ENCODE data around the gene ARHGEF7.
A peak's percentile ranks its signal among the peaks of the same experiment; 100 is the strongest.

The ARHGEF7 gene

DNA sequence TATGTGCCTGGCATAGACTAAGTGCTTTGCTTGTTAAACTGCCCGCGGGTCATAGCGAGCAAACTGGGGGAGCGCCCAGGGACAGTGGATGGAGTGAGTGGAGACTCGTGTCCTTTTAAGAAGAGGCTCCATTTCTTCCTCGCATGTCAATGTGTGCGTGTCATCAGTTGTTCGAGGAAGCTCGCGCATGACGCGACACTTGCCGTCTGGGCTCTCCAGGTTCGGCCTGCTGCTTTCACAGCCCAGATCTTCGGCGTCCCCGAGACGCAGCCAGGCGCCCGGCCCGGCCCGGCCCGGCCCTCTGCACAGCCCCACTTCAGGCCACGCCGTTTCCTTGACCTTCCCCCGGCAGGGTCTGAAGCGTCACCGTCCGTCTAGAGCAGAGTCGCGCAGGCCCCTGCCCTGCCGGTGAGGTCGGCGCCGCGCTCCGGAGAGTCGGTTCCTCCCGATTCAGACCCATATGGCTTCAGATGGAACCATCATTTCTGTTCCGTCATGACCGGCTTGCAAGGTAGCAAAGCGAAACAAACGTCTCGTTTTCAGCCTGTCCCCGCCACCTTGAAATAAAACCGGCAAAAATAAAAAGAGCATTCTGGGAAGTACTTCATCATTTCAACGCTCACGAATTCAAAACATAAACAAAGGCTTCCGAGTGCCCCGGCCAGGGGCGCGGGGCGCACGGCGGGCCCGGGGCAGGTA lies 599 bp upstream of the ARHGEF7 start:
- Histone ChIP-seq H3K36me3 (ENCODE audit: control insufficient read depth, insufficient read depth, low read length) (no peaks in the 10 kb centered on the region), H3K27me3 (replicated peaks; ENCODE audit: control insufficient read depth, insufficient read depth, low read length) (peaks cover 13% of the 10 kb centered on the region), H3K4me3 (replicated peaks; ENCODE audit: low read depth, low read length) (peak overlapping the region; percentile 65)
- peak; percentile 27 for DNase-seq (ENCODE audit: extremely low read depth, insufficient read length)
- TF ChIP-seq, protein P1, sequence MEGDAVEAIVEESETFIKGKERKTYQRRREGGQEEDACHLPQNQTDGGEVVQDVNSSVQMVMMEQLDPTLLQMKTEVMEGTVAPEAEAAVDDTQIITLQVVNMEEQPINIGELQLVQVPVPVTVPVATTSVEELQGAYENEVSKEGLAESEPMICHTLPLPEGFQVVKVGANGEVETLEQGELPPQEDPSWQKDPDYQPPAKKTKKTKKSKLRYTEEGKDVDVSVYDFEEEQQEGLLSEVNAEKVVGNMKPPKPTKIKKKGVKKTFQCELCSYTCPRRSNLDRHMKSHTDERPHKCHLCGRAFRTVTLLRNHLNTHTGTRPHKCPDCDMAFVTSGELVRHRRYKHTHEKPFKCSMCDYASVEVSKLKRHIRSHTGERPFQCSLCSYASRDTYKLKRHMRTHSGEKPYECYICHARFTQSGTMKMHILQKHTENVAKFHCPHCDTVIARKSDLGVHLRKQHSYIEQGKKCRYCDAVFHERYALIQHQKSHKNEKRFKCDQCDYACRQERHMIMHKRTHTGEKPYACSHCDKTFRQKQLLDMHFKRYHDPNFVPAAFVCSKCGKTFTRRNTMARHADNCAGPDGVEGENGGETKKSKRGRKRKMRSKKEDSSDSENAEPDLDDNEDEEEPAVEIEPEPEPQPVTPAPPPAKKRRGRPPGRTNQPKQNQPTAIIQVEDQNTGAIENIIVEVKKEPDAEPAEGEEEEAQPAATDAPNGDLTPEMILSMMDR (IDR thresholded peaks at IDR 0.05; ENCODE audit: insufficient read depth, low read length, poor library complexity, severe bottlenecking): no peak

DNA sequence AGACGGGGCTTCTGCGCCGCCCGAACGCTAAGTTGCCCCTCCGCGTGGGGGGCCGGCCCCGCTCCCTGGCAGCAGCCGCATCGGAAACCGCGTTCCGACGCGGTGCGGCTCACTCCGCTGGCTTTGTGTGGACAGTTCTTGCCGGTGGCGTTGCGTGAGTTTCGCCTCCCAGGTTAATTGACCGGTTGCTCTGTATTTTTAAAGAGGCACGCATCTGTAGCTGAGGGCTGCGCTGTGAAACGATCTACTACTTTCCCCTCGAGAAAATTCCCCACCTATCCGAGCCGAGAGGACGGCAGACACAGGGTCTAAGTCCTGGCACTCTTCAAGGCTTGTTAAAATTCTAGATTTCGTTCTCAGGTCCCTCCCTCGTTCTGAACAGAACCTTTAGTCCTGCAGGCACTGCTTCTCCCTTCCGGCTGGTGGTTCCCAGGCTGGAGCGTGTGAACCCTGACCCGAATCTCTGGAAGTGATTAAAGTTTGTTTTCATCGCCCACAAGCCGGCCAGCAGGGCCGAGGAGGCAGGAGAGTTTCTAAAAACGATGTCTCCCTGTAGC lies 933 bp downstream of the ARHGEF7 start:
- peaks cover 13% of the 10 kb centered on the region for H3K27me3 ChIP-seq (replicated peaks; ENCODE audit: control insufficient read depth, insufficient read depth, low read length)
- peak overlapping the region; percentile 21 for H3K4me3 ChIP-seq (replicated peaks; ENCODE audit: low read depth, low read length)

GRCh38 chr13:111116856-111117255 lies 1.7 kb downstream of the ARHGEF7 start:
- no peak for DNase-seq (ENCODE audit: extremely low read depth, insufficient read length)
- Histone ChIP-seq H3K27me3 (replicated peaks; ENCODE audit: control insufficient read depth, insufficient read depth, low read length) (peaks cover 12% of the 10 kb centered on the region), H3K36me3 (ENCODE audit: control insufficient read depth, insufficient read depth, low read length) (no peaks in the 10 kb centered on the region), H3K4me3 (replicated peaks; ENCODE audit: low read depth, low read length) (no peak overlapping the region)
- TF ChIP-seq, protein P1 (IDR thresholded peaks at IDR 0.05; ENCODE audit: insufficient read depth, low read length, poor library complexity, severe bottlenecking): no peak

More for the DNA sequence above, 933 bp downstream of the ARHGEF7 start:
- TF ChIP-seq, protein P1 (IDR thresholded peaks at IDR 0.05; ENCODE audit: insufficient read depth, low read length, poor library complexity, severe bottlenecking): no peak
- H3K36me3 ChIP-seq (ENCODE audit: control insufficient read depth, insufficient read depth, low read length): no peaks in the 10 kb centered on the region
- no peak for DNase-seq (ENCODE audit: extremely low read depth, insufficient read length)

DNA sequence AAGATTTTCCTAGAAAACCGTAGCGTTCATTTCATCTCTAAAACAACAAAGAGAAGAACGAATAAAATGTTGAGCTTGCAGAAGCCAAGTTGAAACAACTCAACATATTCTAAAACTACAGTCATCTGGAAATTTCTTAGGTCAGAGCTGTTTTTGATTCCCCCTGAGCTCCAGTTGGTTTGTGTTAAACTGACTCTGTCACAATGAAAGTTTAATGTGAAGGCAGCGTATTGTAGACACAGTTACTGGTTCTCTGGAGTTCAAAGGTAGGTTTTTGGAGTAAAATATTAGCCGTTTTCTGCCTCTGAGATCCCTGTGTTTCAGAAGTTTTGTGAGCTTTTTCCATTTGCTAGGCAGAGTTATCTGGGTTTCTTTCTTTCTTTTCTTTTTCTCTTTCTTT lies 2.2 kb downstream of the ARHGEF7 start:
- TF ChIP-seq, protein P1 (IDR thresholded peaks at IDR 0.05; ENCODE audit: insufficient read depth, low read length, poor library complexity, severe bottlenecking): no peak
- H3K4me3 ChIP-seq (replicated peaks; ENCODE audit: low read depth, low read length): no peak overlapping the region
- H3K36me3 ChIP-seq (ENCODE audit: control insufficient read depth, insufficient read depth, low read length): no peaks in the 10 kb centered on the region
- H3K27me3 ChIP-seq (replicated peaks; ENCODE audit: control insufficient read depth, insufficient read depth, low read length): peaks cover 12% of the 10 kb centered on the region
- no peak for DNase-seq (ENCODE audit: extremely low read depth, insufficient read length)

DNA sequence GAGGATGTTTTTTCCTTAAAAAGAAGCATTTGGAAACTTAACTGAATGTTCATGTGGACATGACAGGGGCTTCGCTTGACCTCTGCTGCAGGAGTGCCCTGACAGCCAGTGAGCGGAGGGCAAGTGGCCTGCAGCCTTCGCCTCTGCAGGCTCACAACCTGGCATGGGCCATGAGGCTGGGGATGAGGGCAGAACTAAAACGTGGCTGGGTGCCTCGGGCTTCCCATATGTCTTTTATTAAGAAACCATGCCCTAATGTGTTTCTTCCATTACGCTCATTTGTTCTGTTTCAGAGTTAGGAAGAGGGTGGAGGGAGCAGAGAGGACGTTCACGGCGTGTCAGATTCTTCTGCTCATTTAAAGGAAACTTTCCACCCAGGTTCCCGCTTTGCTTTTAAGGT lies 2.9 kb downstream of the ARHGEF7 start:
- Histone ChIP-seq H3K36me3 (ENCODE audit: control insufficient read depth, insufficient read depth, low read length) (no peaks in the 10 kb centered on the region), H3K27me3 (replicated peaks; ENCODE audit: control insufficient read depth, insufficient read depth, low read length) (peaks cover 12% of the 10 kb centered on the region), H3K4me3 (replicated peaks; ENCODE audit: low read depth, low read length) (no peak overlapping the region)
- DNase-seq (ENCODE audit: extremely low read depth, insufficient read length): no peak
- TF ChIP-seq, protein P1 (IDR thresholded peaks at IDR 0.05; ENCODE audit: insufficient read depth, low read length, poor library complexity, severe bottlenecking): no peak

Data from GM06990 (cell line).